Measurements from ENCODE around the gene POU3F1.

DNA sequence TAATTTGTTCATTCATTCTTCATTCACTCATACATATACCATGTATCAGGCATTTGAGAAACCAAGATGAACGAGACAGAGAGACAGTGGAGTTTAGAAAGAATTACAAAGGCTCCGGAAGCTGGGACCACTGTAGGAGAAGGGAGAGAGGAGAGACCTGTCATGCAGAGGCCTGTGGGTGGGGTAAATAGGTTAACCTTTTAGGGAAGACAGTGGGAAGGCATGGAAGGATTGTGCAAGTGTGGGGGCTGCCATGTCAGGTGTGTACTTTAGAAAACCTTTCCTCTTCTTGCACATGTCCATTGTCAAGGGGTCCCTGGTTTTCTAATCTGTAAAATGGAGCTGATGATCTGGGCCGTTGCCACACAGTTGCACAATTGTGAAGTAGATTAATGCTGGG, 44.2 kb upstream of the POU3F1 start:
- TF ChIP-seq, protein P1, sequence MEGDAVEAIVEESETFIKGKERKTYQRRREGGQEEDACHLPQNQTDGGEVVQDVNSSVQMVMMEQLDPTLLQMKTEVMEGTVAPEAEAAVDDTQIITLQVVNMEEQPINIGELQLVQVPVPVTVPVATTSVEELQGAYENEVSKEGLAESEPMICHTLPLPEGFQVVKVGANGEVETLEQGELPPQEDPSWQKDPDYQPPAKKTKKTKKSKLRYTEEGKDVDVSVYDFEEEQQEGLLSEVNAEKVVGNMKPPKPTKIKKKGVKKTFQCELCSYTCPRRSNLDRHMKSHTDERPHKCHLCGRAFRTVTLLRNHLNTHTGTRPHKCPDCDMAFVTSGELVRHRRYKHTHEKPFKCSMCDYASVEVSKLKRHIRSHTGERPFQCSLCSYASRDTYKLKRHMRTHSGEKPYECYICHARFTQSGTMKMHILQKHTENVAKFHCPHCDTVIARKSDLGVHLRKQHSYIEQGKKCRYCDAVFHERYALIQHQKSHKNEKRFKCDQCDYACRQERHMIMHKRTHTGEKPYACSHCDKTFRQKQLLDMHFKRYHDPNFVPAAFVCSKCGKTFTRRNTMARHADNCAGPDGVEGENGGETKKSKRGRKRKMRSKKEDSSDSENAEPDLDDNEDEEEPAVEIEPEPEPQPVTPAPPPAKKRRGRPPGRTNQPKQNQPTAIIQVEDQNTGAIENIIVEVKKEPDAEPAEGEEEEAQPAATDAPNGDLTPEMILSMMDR (IDR thresholded peaks at IDR 0.05): no peak
- TF ChIP-seq POLR2A (IDR thresholded peaks at IDR 0.05) (no peak), EP300 (IDR thresholded peaks at IDR 0.05) (no peak)

Measured in ovary (tissue), 3 donors.